D721Med (cell line): ENCODE results near the gene TMF1.
A peak's percentile ranks its signal among the peaks of the same experiment; 100 is the strongest.

Experiments
- DNase-seq: peaks from one replicate; pipeline ENCODE4 v3.0.0; 2011; ENCODE audit warnings: low spot score; ENCODE audit not compliant: insufficient read length
- FAIRE-seq: peaks from 2 replicates; lab custom pipeline; 2011; peaks lifted over from hg19 to GRCh38; lab: Jason Lieb, UNC
- CTCF ChIP-seq: IDR thresholded peaks from 2 replicates; pipeline ENCODE4 v1.5.1; 2012; ENCODE audit warnings: mild to moderate bottlenecking, control low read depth; ENCODE audit not compliant: insufficient read depth; ENCODE audit errors: missing control alignments

Gene TMF1

DNA sequence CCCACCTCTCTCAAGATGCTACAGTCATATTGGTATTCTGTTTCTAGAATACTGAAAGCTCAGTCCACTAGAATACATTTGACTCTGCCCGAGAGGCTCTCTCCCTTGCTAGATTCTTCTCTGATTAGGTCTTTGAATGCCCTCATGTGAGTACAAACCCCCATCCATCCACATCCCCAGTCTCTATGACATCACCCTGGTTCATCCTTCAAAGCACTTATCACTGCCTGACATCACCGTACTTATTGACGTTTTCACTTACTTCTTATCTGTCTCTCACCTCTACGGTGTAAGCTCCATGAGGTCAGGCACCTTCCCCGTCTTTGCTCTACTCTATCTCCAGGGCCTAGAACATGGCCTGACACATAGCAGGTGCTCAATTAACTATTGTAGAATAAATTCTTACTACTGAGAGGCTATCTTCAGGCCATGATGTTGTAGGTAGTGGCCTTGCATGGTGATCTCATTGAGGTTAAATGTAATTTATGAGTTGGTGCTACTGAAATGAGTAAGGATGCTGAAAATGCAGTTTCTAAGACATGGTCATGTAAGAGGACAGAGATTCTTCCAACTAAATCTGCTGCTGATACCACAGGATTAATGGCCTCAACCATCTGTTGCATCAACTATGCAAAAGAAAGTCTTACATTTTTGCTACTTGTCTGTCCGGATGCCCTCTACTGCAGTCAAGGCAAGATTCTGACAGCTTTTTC lies 65.5 kb downstream of the TMF1 start:
- TF ChIP-seq CTCF: no peak
- no peak for FAIRE-seq
- DNase-seq: no peak

DNA sequence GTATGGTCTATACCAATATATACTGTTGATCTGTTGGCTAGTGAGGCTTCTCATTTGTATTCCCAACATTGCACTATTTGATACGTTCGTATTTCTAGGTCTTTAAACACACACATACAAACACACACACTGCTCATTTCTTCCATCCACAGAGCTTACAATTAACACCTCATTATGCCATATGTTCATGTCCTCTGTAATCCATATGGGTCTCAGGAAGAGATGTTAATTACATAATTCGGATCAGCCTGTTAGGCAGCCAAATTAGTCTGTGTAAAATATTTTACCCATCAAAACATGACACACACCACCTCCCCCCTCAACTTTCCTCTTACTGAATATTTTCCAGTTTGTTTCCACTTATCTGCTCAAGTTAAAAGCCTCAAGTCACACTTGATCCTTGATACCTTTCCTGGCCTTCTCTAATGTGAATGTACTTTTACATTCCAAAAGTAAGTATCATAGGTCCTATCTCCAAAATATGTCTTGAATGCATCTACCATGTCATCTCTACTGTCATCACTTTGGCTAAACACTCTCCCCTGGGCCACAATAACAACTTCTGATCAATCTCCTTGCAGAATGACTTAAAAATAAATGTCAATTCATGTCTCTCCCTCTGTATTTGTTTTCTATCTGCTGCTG lies 66.9 kb downstream of the TMF1 start:
- DNase-seq (no peak), FAIRE-seq (peak; percentile 97)
- no peak for TF ChIP-seq CTCF

- FAIRE-seq (peak; percentile 95), DNase-seq (no peak)
- TF ChIP-seq CTCF: no peak
Measured at GRCh38 chr3:68984011-68984530, 68.1 kb downstream of the TMF1 start.

- DNase-seq (no peak), FAIRE-seq (no peak)
- TF ChIP-seq CTCF: no peak
Measured at GRCh38 chr3:68977486-68978167, 74.5 kb downstream of the TMF1 start.

DNA sequence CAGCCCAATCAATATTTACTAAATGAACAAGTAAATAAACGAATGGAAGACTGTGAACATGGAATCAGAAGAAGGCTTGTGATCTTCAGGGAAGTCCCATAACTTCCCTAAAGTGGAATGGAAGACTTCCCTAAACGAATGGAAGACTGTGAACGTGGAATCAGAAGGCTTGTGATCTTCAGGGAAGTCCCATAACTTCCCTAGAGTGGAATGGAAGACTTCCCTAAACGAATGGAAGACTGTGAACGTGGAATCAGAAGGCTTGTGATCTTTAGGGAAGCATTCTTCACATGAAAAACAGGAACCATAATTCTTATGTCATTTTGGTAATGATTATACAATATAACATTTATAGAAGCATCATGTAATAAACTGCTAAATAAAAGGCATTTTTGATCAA lies 77.4 kb downstream of the TMF1 start:
- TF ChIP-seq CTCF: no peak
- DNase-seq: no peak
- peak; percentile 88 for FAIRE-seq

DNA sequence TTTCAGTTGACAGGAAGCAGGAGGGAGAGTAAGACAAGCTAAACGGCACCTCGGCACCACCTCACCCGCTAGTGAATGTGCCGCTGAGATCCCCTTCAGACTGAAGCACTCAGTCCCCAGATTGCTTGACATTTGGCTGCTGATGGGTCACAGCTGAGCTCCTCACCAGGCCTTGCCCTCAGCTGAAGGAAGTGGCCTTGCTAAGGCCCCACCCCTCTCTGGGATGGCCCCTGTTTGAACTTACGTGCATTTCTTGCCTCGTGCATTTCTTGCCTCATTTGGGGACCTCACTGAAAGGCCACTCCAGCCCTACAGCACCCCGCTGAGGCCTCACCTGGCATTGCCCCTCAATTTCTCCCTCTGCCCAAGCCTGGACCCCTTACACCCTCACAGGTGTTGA lies 78.5 kb downstream of the TMF1 start:
- DNase-seq (no peak), FAIRE-seq (no peak)
- TF ChIP-seq CTCF: no peak
